Measurements from ENCODE around the gene CXCL8.
"Not testable (repeated sequence)": the region's sequence is repeated elsewhere in the genome, so short reads cannot be mapped to it uniquely, and the experiment has no call there.

Gene CXCL8

GRCh38 chr4:73743795-73744194, 3.4 kb downstream of the CXCL8 start:
- no peak for DNase-seq

DNA sequence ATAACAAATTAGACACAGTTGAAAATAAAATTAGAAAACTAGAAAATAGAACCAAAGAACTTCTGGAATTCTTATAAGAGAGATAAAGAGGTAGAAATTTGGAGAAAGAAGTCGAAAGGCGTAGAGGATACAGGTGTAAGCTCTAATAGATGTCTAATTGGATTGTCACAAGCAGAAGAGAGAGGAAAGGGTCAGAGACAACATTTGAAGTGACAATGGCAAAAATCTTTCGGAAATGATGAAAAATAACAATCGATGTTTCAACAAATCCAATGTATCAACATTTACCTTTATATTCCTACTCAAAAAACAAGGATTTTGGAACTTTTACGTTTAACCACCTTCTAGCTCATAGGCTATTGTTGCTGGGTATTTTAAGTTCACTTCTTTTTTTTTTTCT, 3.8 kb downstream of the CXCL8 start:
- no peak for DNase-seq

- no peak for DNase-seq
Measured at GRCh38 chr4:73750730-73751129, 10.4 kb downstream of the CXCL8 start.

- DNase-seq = no peak
Measured at GRCh38 chr4:73751166-73751565, 10.8 kb downstream of the CXCL8 start.

GRCh38 chr4:73751830-73752229, 11.5 kb downstream of the CXCL8 start:
- no peak for DNase-seq

DNA sequence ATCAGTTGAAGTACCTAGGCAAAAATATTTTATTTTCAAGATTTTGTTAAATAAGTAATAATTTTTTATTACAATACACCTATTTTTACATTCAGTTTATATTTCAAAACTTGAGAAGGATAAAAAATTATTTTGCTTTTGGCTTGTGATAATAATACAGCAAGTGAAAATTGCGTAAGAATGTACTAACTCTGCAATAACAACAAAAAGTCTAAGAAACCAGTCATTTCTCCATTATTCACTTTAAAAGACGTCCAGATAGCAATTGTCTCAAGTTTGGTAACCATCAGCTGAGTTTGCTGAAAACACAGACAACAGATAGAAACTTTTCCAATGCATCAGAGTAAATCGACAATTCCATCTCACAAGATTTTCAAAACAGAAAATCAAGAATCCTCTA, 12.1 kb downstream of the CXCL8 start:
- no peak for DNase-seq

DNA sequence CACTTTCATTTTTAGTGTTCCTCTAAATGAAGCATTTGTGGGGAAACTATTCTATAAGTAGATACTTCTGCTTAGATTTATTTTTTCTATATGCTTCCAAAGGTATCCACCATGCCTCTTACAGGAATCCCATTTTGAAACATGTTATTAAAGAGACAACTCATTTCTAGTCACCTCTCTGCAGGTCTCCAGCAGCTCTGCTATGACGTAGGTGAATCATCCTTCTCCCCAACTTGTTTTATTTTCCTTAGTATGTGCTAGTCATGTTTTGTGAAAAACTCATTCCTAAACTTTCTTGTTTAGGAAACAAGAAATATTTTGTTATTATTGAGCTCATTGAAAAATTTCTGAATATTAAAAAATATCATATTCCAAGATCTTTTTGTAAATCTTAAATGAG, 12.8 kb downstream of the CXCL8 start:
- DNase-seq = no peak

GRCh38 chr4:73754934-73755333, 14.6 kb downstream of the CXCL8 start:
- DNase-seq = no peak

DNA sequence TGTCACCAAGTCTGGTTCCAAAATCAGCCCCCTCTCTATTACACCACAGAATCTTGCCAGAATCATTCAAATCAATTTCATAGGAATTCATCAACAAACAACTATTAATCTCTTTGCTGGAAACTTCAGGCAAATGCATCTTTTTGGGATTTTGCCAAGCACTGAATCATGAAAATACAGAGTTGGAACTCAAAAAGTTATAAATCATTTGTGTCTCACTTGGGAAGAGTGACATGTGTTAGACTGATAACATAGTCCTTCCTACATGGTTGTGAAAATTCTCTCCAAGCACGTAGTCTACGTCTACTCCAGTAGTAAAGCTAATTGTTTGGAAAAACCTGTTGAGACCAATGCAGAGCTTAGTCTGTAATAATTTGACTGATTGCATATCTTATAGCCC, 19.0 kb downstream of the CXCL8 start:
- no peak for DNase-seq

DNA sequence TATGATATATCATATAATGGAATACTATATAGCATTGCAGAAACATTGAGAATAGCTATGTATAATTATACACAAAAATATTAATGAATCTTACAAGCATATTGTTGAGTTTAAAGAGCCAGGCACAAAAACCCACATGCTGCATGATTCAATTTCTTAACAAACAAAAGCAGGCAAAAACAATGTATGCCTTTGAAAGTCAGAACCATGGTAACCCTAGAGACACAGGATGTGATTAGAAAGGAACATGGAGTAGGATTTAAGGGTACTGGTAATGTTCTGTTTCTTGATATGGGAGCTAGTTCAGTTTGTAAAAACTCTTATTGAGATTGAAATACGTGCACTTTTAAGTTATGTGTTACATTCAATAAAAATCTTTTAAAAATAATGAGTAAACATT, 21.5 kb downstream of the CXCL8 start:
- DNase-seq = no peak

GRCh38 chr4:73762409-73762808, 22.0 kb downstream of the CXCL8 start:
- DNase-seq = no peak

- no peak for DNase-seq
Measured at GRCh38 chr4:73763877-73764276, 23.5 kb downstream of the CXCL8 start.

DNA sequence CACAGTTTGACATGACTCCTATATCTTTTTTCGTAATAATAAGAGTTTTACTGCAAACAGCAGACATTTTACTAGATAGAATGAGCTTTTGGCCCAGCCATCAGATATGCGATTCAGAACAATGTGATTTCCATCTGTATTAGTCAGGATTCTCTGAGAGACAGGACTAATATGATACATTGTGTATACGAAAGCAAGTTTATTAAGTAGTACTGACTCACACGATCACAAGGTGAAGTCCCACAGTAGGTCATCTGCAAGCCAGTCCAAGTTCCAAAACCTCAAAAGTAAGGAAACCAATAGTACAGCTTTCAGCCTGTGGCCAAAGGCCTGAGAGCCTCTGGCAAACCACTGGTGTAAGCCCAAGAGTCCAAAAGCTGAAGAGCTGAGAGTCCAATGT, 24.1 kb downstream of the CXCL8 start:
- DNase-seq = no peak

DNA sequence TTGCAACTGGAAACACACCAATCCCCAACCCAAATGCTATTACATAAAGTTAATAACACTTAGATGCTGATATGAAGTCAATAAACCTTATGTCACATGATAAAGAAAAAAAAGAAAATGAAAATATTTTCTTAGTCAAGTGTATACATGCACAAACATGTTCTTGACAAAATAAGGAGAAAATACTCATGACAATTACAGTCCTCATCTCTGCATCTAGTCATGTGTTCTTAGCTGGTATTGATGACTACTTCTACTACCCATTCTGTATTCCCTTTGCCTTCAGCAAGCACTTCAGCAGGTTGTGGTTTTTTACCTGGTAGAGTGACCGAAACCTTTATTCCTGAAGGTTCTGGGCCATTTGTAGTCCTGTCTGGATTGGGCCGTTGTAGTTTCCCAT, 24.9 kb downstream of the CXCL8 start:
- no peak for DNase-seq

GRCh38 chr4:73770917-73771316, 30.5 kb downstream of the CXCL8 start:
- DNase-seq = no peak

DNA sequence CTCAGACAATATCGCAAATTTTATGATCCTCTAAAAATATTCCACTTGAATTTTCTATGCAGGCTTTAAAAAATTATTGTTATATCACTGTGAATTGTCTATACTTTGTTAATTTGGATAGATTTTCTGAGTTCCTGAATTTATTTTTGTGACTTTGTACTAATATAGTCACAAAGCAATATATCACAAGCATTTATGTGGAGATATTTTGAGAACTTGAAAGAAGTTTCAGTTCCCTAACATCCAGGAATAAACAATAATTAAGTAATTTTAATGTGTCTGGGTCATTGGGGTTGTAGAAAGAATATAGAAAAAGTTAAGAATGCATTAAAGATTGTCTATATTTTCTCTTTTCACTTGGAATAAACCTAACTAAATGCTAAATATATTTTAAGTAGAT, 32.0 kb downstream of the CXCL8 start:
- DNase-seq = no peak

GRCh38 chr4:73774406-73774805, 34.0 kb downstream of the CXCL8 start:
- DNase-seq = not testable (repeated sequence)

DNA sequence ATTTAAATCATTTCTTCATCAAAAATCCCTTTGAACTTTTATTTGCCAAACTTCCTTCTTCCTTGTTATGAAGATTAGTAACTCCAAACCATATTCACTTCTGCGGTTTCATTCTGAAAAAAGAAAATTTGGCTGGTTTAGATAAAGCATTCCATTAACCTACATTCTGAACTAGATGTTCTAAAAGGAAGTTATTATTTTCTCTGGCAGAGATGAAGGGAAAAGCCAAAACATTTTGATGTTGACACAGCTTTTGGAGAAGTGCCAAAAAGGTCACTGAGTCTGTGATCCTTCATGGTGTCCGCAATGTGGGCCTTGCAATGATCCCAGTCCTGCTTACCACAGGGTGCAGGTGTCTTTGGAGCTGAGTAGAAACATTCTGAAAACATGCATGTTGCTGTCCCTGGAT, 36.0 kb downstream of the CXCL8 start:
- no peak for DNase-seq

- DNase-seq = no peak
Measured at GRCh38 chr4:73777612-73778011, 37.2 kb downstream of the CXCL8 start.

GRCh38 chr4:73780243-73780642, 39.9 kb downstream of the CXCL8 start:
- no peak for DNase-seq

DNA sequence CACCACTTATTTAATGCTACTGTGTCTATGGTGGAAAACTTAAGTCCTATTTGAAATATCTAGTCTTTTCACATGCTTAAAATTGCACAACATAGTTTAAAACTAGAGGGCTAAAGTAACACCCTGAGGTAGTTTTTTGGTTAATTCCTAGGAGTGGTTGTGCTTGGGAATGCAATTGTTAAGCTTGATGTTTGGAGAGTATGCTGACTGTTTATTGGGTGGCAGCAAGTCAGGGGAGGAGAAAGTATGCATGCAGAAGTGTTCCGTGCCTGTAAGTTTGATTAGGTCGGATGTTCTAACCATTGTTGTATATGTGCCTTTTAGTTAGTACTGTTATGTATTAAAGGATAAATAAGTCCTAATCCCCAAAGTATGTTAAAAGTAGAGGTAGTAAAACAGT, 40.5 kb downstream of the CXCL8 start:
- DNase-seq = no peak

DNA sequence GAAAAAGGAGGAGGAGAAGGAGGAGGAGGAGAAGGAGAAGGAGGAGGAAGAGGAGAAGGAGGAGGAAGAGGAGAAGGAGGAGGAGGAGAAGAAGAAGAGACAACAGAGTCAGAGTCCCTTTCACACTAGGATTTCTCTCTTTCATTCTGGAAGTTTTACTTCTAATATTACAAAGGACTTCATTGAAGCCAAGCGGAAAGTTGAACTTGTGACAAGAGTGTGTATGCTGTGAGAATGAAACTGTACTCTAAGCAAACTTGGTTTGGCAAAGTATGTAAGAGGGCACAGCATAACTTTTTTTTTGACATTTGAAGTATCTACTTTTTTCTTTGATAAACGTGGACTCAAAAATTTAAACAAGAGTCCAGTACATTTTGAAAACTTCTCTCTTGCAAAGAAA, 48.0 kb downstream of the CXCL8 start:
- DNase-seq = no peak

Data from NCI-H2227 treated with DMSO at 0.1 percent for 48 hours (cell line).